GM21786 (cell line): ENCODE results near the gene CXCL12.

ENCODE experiments used
- ATAC-seq: cut with Tn5 transposase; IDR thresholded peaks from one replicate; pipeline ENCODE4 v1.9.1; 2021; ENCODE audit not compliant: unreplicated experiment

The CXCL12 gene

DNA sequence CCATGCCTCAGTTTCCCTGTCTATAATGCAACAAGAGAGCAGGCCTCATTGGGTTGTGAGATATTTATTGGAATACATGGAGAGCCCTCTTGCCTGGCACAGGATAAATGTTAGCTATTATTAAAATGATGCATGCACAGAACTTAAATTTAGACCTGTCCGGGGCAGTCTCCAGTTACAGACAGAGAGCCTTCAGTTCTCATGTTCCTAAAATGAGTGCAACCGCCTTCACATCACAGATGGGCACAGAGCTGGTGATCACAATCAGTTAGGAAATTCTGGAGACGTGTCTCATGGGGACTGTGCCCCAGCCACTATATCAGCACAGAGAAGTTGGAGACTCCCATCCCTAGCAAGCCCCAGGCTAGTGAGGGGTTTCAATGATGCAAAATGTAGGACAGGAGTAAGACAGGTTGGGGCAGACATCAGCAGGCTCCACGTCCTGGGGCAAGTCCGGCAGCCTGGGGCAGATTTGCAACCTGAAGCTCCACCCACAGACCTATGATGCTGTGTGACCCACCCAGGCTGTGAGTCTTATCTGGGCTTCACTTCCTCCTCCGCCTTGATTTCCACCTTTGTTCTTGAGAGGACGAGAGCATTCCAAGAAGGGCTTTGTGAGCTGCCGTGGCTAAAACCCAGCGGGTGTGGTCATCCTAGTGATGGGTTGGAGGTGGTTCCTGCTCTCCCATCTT, 49.4 kb downstream of the CXCL12 start:
- no peak for ATAC-seq

DNA sequence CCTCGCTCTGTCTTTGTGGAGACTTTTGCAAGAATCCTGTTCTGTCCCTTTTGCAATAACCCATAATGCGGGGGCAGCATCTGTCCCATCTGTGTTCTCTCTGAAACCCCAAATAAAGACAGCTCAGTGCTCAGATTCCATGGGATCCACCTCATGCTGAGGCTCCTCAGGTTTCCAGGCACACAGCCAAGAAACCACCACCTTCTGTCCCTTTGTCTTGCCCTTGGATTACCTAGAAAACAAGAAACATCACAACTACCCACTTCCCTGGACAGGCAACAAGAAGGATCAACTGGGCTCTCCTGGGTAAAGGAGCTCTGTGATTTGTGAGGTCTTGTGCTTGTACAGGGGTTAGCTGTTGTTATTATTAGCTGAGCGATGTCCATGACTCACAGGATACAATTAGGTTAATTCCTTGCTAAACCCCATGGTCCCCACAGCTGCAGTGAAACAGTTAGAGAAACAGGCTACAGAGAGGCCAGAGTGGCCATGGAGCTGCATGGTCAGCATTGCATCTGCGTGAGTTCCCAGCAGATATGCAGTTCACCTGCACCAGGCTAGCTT, 50.2 kb downstream of the CXCL12 start:
- ATAC-seq = no peak

DNA sequence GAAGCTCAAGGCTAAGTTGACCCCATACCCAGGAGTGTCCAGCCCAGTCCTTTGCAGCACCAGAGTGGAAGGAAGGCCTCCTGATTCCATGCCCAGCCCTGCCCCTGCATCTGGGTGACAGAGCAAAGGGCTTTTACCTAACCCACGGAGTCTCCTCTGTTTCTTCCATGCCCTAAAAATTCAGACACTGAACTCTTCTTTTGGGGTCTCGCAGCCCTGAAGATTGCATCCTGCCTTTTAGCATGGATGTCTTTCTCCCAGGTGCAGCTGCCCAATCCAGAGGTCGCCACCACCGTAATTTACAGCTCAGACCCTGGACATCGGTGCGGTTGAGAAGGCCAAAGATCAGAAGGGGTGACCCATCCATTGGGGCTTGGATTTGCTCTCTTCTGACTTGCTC, 50.8 kb downstream of the CXCL12 start:
- ATAC-seq = no peak

DNA sequence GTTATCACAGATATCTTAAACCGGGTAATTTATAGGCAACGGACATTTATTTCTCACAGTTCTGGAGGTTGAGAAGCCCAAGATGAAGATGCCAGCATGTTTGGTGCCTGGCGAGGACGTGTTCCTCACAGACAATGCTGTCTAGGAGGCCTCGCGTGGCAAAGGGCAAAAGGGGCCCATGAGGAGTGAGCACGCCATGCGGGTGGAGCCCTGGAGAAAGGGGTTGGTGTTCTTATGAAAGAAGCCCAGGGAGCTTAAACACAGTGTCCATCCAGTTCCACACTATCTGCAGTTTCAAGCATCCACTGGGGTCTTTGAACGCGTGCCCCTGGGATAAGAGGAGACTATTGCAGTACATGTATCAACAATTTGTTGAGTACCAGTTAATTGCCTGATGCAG, 51.4 kb downstream of the CXCL12 start:
- ATAC-seq = no peak

DNA sequence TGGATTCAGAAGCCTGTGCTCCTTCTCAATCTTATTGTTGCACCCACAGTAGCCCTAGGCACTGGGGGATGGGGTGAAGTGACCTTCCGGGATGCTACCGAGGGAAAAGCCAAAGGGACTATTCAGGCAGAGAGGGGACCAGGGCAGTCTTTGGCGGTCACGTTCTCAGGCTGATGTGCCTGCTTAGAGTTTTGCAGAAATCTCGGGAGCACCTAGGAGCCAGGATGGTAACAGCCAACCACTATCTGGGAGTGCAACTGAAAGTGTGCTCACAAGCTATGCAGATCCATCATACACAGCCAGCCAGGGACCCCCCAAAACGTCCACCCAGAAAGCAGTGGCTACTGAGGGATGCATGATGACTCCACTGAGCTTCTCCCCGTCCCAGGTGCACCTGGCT, 52.4 kb downstream of the CXCL12 start:
- no peak for ATAC-seq

DNA sequence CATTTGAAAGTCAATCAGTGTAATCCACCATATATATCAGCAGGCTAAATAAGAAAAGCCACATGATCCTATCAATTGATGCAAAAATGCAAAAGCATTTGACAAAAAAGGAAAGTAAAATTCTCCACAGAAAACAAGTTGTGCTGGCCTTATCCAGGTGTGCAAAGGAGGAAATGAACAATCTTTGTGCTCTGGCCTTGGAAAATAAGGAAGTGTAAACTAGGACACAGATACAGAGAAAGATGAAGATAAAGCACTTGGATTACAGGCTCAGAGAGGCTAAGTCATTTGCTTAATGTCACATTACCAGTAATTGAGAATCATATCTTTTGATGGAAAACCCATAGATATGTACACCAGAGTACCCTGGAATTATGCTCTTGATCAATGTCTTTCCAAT, 54.5 kb downstream of the CXCL12 start:
- ATAC-seq = no peak

DNA sequence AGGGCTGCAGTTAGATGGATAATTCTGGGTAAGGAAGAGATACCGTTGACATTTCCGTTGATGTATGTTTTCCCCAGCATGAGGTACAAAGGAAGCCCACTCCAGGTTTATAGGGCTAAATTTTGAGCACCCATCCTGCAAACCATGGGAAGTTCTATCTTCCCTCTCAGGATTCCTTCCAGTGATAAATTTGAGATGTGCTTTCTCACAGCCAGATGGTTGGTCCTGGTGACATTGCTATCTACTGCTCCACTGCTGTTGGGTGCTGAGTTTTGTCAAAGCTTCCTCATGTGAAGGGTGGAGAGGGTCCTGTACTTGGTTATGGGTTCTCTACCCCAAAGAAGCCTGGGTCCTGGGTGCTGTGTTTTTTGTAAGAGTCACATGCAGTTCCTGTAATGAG, 57.4 kb downstream of the CXCL12 start:
- ATAC-seq = no peak
